Measurements from ENCODE around the gene PRODH2. TPM values are rescaled to one million over a fixed set of nuclear protein-coding genes. Genes with fewer than 3 reads are reported as not detected.

The PRODH2 gene
- total and polyA plus RNA-seq, 2 of the 13 experiments (the other 11 are each of a cell fraction or from before 2014, with no cell fraction given) = 86.7 to 118 TPM

- no TSS peak for BruUV-seq (replicated peaks)
- intact Hi-C loops (cut with micrococcal nuclease; ENCODE audit: unreplicated experiment) (no loop called here), in situ Hi-C loops (cut with HindIII; ENCODE audit: extremely low pct_ligation_motif_present, low pct_unique_long_range_greater_than_20kb) (no loop called here)
- no peak overlapping the region for H3K9ac ChIP-seq (ENCODE audit: insufficient read depth, low read depth, low read length)
- peaks cover 32% of the 10 kb centered on the region for H3K4me1 ChIP-seq (ENCODE audit: insufficient read depth, low read length)
- no peak for FAIRE-seq
- DNase-seq (ENCODE audit: low spot score) = no peak
- no peaks in the 10 kb centered on the region for H3K9me3 ChIP-seq (ENCODE audit: low read length)
- peaks cover 3 to 20% of the 10 kb centered on the region in 2 experiments; a peak in 3 of 5 replicates for H3K36me3 ChIP-seq (replicated peaks in 1 of 2; ENCODE audit: control insufficient read depth in 1 of 2, insufficient read depth in 2 of 2, low read length in 2 of 2)
- peaks cover 20% of the 10 kb centered on the region for H3K79me2 ChIP-seq (ENCODE audit: insufficient read depth, low read length)
- no peak overlapping the region for H2AFZ ChIP-seq (ENCODE audit: low read length)
- ChIA-PET POLR2A (no interaction called here), CTCF (ENCODE audit: low intra/inter-chr PET ratio, low total read pairs) (no interaction called here)
- no peak overlapping the region for H3K27ac ChIP-seq (ENCODE audit: extremely low read length, insufficient read depth, low read length)
- no peak for ATAC-seq
- no peaks in the 10 kb centered on the region for H4K20me1 ChIP-seq (ENCODE audit: insufficient read depth, low read length)
- 92% methylated on average over 5 of the region's 5 CpGs for WGBS (ENCODE audit: low lambda C conversion rate)
- no peak overlapping the region for H3K4me3 ChIP-seq (replicated peaks in 1 of 3; ENCODE audit: insufficient read depth in 1 of 3, low read depth in 2 of 3, low read length in 3 of 3)
- no peak overlapping the region; the same call in 1 of the 2 replicates for H3K4me2 ChIP-seq (ENCODE audit: low read depth, low read length)
- H3K27me3 ChIP-seq (ENCODE audit: control insufficient read depth in 1 of 2, insufficient read depth in 2 of 2, low read length in 2 of 2) = no peaks in the 10 kb centered on the region; a peak in 1 of 5 replicates
- TF ChIP-seq ZNF546 (CRISPR knock-in tag; conservative IDR thresholded peaks at IDR 0.05) (no peak), REPIN1 (CRISPR knock-in tag; IDR thresholded peaks at IDR 0.05; ENCODE audit: borderline replicate concordance, low read depth) (no peak), FOXA1 (IDR thresholded peaks at IDR 0.05) (no peak), FOXA1 (CRISPR knock-in tag; IDR thresholded peaks at IDR 0.05) (no peak), ARID5B (CRISPR knock-in tag; IDR thresholded peaks at IDR 0.05) (no peak), ZIK1 (CRISPR knock-in tag; IDR thresholded peaks at IDR 0.05; ENCODE audit: borderline replicate concordance, low read depth) (no peak), JDP2 (CRISPR knock-in tag; IDR thresholded peaks at IDR 0.05; ENCODE audit: borderline replicate concordance) (no peak), ZNF407 (CRISPR knock-in tag; IDR thresholded peaks at IDR 0.05; ENCODE audit: not compliant biosample characterization) (no peak), CBX5 (CRISPR knock-in tag; IDR thresholded peaks at IDR 0.05; ENCODE audit: borderline replicate concordance) (no peak), ZMYM4 (CRISPR knock-in tag; IDR thresholded peaks at IDR 0.05) (no peak), SNAPC5 (CRISPR knock-in tag; IDR thresholded peaks at IDR 0.05; ENCODE audit: borderline replicate concordance) (no peak), ZNF839 (CRISPR knock-in tag; IDR thresholded peaks at IDR 0.05; ENCODE audit: borderline replicate concordance) (no peak), ZNF256 (CRISPR knock-in tag; conservative IDR thresholded peaks at IDR 0.05) (no peak), SMARCC2 (IDR thresholded peaks at IDR 0.05) (no peak)
Measured at GRCh38 chr19:35750167-35750566, 62.5 kb downstream of the PRODH2 start.
